ENCODE results near the gene ABHD8. TPM values are rescaled to one million over a fixed set of nuclear protein-coding genes. Genes with fewer than 3 reads are reported as not detected.

The ABHD8 gene
- total RNA-seq, 1 experiment from 2014 or later, result 13.2 TPM

GRCh38 chr19:17318966-17319365 lies 15.7 kb upstream of the ABHD8 start (continued):
- TF ChIP-seq, protein P1, sequence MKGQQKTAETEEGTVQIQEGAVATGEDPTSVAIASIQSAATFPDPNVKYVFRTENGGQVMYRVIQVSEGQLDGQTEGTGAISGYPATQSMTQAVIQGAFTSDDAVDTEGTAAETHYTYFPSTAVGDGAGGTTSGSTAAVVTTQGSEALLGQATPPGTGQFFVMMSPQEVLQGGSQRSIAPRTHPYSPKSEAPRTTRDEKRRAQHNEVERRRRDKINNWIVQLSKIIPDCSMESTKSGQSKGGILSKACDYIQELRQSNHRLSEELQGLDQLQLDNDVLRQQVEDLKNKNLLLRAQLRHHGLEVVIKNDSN (CRISPR knock-in tag; IDR thresholded peaks at IDR 0.05), result no peak
- TF ChIP-seq TEAD4 (CRISPR knock-in tag; IDR thresholded peaks at IDR 0.05) (no peak), TEAD1 (CRISPR knock-in tag; IDR thresholded peaks at IDR 0.05) (no peak), ZNF219 (CRISPR knock-in tag; IDR thresholded peaks at IDR 0.05; ENCODE audit: borderline replicate concordance) (no peak)

- H3K9me3 Mint-ChIP-seq, result no peaks in the 10 kb centered on the region
- H3K36me3 Mint-ChIP-seq, result peaks cover 27% of the 10 kb centered on the region
These were observed 10.9 kb upstream of the ABHD8 start for GRCh38 chr19:17314007-17314593.

More at GRCh38 chr19:17314007-17314593, 10.9 kb upstream of the ABHD8 start:
- ATAC-seq (no peak), DNase-seq (ENCODE audit: low spot score) (no peak)
- TF ChIP-seq ZNF121 (CRISPR knock-in tag; IDR thresholded peaks at IDR 0.05) (no peak), RORB (CRISPR knock-in tag; IDR thresholded peaks at IDR 0.05) (no peak), IRF2 (CRISPR knock-in tag; IDR thresholded peaks at IDR 0.05; ENCODE audit: borderline replicate concordance, low read depth) (no peak), TP53 (CRISPR knock-in tag; IDR thresholded peaks at IDR 0.05) (no peak), ETV6 (CRISPR knock-in tag; IDR thresholded peaks at IDR 0.05) (no peak), FOXK1 (CRISPR knock-in tag; IDR thresholded peaks at IDR 0.05) (no peak), USF2 (CRISPR knock-in tag; IDR thresholded peaks at IDR 0.05) (no peak), ZNF138 (CRISPR knock-in tag; conservative IDR thresholded peaks at IDR 0.05) (no peak), MXD4 (CRISPR knock-in tag; IDR thresholded peaks at IDR 0.05; ENCODE audit: borderline replicate concordance) (no peak), NFYB (CRISPR knock-in tag; conservative IDR thresholded peaks at IDR 0.05; ENCODE audit: low read depth) (no peak), FOXJ3 (CRISPR knock-in tag; IDR thresholded peaks at IDR 0.05; ENCODE audit: borderline replicate concordance) (no peak)
- TF ChIP-seq, protein P2, sequence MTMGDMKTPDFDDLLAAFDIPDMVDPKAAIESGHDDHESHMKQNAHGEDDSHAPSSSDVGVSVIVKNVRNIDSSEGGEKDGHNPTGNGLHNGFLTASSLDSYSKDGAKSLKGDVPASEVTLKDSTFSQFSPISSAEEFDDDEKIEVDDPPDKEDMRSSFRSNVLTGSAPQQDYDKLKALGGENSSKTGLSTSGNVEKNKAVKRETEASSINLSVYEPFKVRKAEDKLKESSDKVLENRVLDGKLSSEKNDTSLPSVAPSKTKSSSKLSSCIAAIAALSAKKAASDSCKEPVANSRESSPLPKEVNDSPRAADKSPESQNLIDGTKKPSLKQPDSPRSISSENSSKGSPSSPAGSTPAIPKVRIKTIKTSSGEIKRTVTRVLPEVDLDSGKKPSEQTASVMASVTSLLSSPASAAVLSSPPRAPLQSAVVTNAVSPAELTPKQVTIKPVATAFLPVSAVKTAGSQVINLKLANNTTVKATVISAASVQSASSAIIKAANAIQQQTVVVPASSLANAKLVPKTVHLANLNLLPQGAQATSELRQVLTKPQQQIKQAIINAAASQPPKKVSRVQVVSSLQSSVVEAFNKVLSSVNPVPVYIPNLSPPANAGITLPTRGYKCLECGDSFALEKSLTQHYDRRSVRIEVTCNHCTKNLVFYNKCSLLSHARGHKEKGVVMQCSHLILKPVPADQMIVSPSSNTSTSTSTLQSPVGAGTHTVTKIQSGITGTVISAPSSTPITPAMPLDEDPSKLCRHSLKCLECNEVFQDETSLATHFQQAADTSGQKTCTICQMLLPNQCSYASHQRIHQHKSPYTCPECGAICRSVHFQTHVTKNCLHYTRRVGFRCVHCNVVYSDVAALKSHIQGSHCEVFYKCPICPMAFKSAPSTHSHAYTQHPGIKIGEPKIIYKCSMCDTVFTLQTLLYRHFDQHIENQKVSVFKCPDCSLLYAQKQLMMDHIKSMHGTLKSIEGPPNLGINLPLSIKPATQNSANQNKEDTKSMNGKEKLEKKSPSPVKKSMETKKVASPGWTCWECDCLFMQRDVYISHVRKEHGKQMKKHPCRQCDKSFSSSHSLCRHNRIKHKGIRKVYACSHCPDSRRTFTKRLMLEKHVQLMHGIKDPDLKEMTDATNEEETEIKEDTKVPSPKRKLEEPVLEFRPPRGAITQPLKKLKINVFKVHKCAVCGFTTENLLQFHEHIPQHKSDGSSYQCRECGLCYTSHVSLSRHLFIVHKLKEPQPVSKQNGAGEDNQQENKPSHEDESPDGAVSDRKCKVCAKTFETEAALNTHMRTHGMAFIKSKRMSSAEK (CRISPR knock-in tag; IDR thresholded peaks at IDR 0.05; ENCODE audit: borderline replicate concordance), result no peak
- TF ChIP-seq, protein P3, sequence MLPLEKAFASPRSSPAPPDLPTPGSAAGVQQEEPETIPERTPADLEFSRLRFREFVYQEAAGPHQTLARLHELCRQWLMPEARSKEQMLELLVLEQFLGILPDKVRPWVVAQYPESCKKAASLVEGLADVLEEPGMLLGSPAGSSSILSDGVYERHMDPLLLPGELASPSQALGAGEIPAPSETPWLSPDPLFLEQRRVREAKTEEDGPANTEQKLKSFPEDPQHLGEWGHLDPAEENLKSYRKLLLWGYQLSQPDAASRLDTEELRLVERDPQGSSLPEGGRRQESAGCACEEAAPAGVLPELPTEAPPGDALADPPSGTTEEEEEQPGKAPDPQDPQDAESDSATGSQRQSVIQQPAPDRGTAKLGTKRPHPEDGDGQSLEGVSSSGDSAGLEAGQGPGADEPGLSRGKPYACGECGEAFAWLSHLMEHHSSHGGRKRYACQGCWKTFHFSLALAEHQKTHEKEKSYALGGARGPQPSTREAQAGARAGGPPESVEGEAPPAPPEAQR (CRISPR knock-in tag; IDR thresholded peaks at IDR 0.05), result no peak
- TF ChIP-seq, protein P4, sequence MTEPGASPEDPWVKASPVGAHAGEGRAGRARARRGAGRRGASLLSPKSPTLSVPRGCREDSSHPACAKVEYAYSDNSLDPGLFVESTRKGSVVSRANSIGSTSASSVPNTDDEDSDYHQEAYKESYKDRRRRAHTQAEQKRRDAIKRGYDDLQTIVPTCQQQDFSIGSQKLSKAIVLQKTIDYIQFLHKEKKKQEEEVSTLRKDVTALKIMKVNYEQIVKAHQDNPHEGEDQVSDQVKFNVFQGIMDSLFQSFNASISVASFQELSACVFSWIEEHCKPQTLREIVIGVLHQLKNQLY (CRISPR knock-in tag; IDR thresholded peaks at IDR 0.05), result no peak
- TF ChIP-seq, protein P5, sequence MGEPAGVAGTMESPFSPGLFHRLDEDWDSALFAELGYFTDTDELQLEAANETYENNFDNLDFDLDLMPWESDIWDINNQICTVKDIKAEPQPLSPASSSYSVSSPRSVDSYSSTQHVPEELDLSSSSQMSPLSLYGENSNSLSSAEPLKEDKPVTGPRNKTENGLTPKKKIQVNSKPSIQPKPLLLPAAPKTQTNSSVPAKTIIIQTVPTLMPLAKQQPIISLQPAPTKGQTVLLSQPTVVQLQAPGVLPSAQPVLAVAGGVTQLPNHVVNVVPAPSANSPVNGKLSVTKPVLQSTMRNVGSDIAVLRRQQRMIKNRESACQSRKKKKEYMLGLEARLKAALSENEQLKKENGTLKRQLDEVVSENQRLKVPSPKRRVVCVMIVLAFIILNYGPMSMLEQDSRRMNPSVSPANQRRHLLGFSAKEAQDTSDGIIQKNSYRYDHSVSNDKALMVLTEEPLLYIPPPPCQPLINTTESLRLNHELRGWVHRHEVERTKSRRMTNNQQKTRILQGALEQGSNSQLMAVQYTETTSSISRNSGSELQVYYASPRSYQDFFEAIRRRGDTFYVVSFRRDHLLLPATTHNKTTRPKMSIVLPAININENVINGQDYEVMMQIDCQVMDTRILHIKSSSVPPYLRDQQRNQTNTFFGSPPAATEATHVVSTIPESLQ (CRISPR knock-in tag; IDR thresholded peaks at IDR 0.05), result no peak
- ChIA-PET POLR2A (interaction anchor here (0.7 kb wide), 1 partner anchor 49 kb away, joined by 6 read pairs; no protein-coding TSS in a partner anchor), CTCF (no interaction called here)
- H3K4me3 Mint-ChIP-seq, result no peak overlapping the region
- peaks cover 12% of the 10 kb centered on the region for H3K4me1 Mint-ChIP-seq
- H3K27me3 Mint-ChIP-seq (ENCODE audit: low read depth), result no peaks in the 10 kb centered on the region
- H3K27ac Mint-ChIP-seq, result no peak overlapping the region

Data from WTC11 (cell line).